Ishikawa (cell line): ENCODE data around the gene STARD7.

Experiments used
- CEBPB ChIP-seq: IDR thresholded peaks from 2 replicates; pipeline ENCODE4 v1.6.1; 2012
- CREB1 ChIP-seq: IDR thresholded peaks from 2 replicates; pipeline ENCODE4 v1.6.1; 2012; ENCODE audit warnings: low read depth
- EGR1 ChIP-seq: IDR thresholded peaks from 2 replicates; pipeline ENCODE4 v1.6.1; 2012
- EP300 ChIP-seq: IDR thresholded peaks from 2 replicates; pipeline ENCODE4 v1.6.1; 2012; ENCODE audit warnings: borderline replicate concordance
- FOXM1 ChIP-seq: IDR thresholded peaks from 2 replicates; pipeline ENCODE4 v1.6.1; 2012; ENCODE audit warnings: low read depth, borderline replicate concordance
- RAD21 ChIP-seq: IDR thresholded peaks from 2 replicates; pipeline ENCODE4 v1.6.1; 2012; ENCODE audit warnings: low read depth
- TAF1 ChIP-seq: IDR thresholded peaks from 2 replicates; pipeline ENCODE4 v1.6.1; 2012; ENCODE audit warnings: low read depth, mild to moderate bottlenecking
- TCF12 ChIP-seq: IDR thresholded peaks from 2 replicates; pipeline ENCODE4 v1.6.1; 2012; ENCODE audit warnings: low read depth
- TEAD4 ChIP-seq: IDR thresholded peaks from 2 replicates; pipeline ENCODE4 v1.6.1; 2012
- YY1 ChIP-seq: IDR thresholded peaks from 2 replicates; pipeline ENCODE4 v1.6.1; 2012; ENCODE audit warnings: low read depth
- ZBTB7A ChIP-seq: IDR thresholded peaks from 2 replicates; pipeline ENCODE4 v1.6.1; 2012; ENCODE audit warnings: low read depth
- TF ChIP-seq, protein P1 (sequence below): IDR thresholded peaks from 2 replicates; pipeline ENCODE4 v1.6.1; 2012
- TF ChIP-seq, protein P2 (sequence below): IDR thresholded peaks from 2 replicates; pipeline ENCODE4 v1.6.1; 2012; ENCODE audit warnings: low read depth, mild to moderate bottlenecking
- TF ChIP-seq, protein P3 (sequence below): IDR thresholded peaks from 2 replicates; pipeline ENCODE4 v1.6.1; 2012

DNA sequence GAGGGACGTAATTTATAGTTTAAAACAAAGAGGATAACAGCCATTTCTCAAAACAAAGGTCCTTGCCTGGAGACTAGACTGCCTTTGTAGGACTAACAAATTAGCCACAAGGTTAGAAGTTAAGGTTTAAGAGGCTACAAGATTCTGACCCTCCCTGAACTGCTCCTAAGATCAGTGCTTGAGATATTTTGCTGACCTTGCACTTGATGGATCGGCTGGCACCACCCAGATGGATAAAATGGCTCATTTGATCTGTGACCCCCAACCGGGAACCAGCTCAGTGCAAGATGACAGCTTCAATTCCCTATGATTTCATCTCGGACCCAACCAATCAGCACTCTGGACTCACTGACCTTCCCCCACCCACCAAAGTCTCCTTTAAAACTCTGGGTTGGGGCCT, 3.7 kb upstream of the STARD7 start:
- TF ChIP-seq TAF1 (no peak), CEBPB (no peak), EP300 (no peak), RAD21 (no peak), FOXM1 (no peak), YY1 (no peak), EGR1 (no peak), ZBTB7A (no peak), TEAD4 (no peak), TCF12 (no peak), CREB1 (no peak)
- TF ChIP-seq, protein P1, sequence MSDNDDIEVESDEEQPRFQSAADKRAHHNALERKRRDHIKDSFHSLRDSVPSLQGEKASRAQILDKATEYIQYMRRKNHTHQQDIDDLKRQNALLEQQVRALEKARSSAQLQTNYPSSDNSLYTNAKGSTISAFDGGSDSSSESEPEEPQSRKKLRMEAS = no peak
- TF ChIP-seq, protein P2, sequence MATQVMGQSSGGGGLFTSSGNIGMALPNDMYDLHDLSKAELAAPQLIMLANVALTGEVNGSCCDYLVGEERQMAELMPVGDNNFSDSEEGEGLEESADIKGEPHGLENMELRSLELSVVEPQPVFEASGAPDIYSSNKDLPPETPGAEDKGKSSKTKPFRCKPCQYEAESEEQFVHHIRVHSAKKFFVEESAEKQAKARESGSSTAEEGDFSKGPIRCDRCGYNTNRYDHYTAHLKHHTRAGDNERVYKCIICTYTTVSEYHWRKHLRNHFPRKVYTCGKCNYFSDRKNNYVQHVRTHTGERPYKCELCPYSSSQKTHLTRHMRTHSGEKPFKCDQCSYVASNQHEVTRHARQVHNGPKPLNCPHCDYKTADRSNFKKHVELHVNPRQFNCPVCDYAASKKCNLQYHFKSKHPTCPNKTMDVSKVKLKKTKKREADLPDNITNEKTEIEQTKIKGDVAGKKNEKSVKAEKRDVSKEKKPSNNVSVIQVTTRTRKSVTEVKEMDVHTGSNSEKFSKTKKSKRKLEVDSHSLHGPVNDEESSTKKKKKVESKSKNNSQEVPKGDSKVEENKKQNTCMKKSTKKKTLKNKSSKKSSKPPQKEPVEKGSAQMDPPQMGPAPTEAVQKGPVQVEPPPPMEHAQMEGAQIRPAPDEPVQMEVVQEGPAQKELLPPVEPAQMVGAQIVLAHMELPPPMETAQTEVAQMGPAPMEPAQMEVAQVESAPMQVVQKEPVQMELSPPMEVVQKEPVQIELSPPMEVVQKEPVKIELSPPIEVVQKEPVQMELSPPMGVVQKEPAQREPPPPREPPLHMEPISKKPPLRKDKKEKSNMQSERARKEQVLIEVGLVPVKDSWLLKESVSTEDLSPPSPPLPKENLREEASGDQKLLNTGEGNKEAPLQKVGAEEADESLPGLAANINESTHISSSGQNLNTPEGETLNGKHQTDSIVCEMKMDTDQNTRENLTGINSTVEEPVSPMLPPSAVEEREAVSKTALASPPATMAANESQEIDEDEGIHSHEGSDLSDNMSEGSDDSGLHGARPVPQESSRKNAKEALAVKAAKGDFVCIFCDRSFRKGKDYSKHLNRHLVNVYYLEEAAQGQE = no peak
- TF ChIP-seq, protein P3, sequence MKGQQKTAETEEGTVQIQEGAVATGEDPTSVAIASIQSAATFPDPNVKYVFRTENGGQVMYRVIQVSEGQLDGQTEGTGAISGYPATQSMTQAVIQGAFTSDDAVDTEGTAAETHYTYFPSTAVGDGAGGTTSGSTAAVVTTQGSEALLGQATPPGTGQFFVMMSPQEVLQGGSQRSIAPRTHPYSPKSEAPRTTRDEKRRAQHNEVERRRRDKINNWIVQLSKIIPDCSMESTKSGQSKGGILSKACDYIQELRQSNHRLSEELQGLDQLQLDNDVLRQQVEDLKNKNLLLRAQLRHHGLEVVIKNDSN = no peak
